Measurements from ENCODE around the gene THADA. TPM values are rescaled to one million over a fixed set of nuclear protein-coding genes. Genes with fewer than 3 reads are reported as not detected.

THADA gene
- total RNA-seq, 1 experiment from 2014 or later, result 20.1 TPM

GRCh38 chr2:43402452-43402937 is 193.3 kb downstream of the THADA start:
- no peak overlapping the region for H3K4me2 ChIP-seq (ENCODE audit: insufficient read depth, insufficient read length, low read length)
- no peak overlapping the region for H3K23ac ChIP-seq (ENCODE audit: insufficient read length, low read depth, low read length)
- Mint-ChIP-seq H3K4me3 (no peak overlapping the region), H3K27me3 (ENCODE audit: low read depth) (no peaks in the 10 kb centered on the region; the same call in 1 of the 2 replicates), H3K9me3 (no peaks in the 10 kb centered on the region), H3K27ac (peak overlapping the region in 2 of 3 experiments; percentile 60 to 81; a peak in 4 of 7 replicates), H3K36me3 (ENCODE audit: insufficient read depth in 1 of 3, low read depth in 3 of 3) (no peaks in the 10 kb centered on the region), H3K4me1 (peaks cover 22 to 24% of the 10 kb centered on the region in 2 experiments)
- H4K8ac ChIP-seq (replicated peaks; ENCODE audit: insufficient read length, low read depth, low read length), result no peak overlapping the region
- no peak overlapping the region for H3K14ac ChIP-seq (ENCODE audit: insufficient read depth, low read length)
- H2BK120ac ChIP-seq (ENCODE audit: low read depth, low read length, poor library complexity, severe bottlenecking), result no peak overlapping the region
- no peak overlapping the region for H3K27ac ChIP-seq (ENCODE audit: insufficient read length, low read depth, low read length)
- DNase-seq, result no peak
- H3K18ac ChIP-seq (ENCODE audit: insufficient read length, low read depth, low read length), result no peak overlapping the region
- H2AK5ac ChIP-seq (ENCODE audit: insufficient read length, low read length), result no peak overlapping the region
- H3K9me3 ChIP-seq (ENCODE audit: control insufficient read depth, low read depth, low read length), result no peaks in the 10 kb centered on the region
- H2BK12ac ChIP-seq (ENCODE audit: insufficient read length, low read depth, low read length), result no peak overlapping the region
- H2AFZ ChIP-seq (ENCODE audit: low read length), result no peak overlapping the region
- no peaks in the 10 kb centered on the region for H3K27me3 ChIP-seq (ENCODE audit: insufficient read depth, low read length)
- no peaks in the 10 kb centered on the region; the same call in 1 of the 2 replicates for H3K4me1 ChIP-seq (ENCODE audit: insufficient read depth, low read length)
- no peak overlapping the region for H4K91ac ChIP-seq (ENCODE audit: insufficient read length, low read depth, low read length)
- no peaks in the 10 kb centered on the region for H3K79me2 ChIP-seq (ENCODE audit: insufficient read depth, low read length)
- H2BK5ac ChIP-seq (ENCODE audit: insufficient read length, low read length), result no peak overlapping the region
- no peak overlapping the region for H2BK20ac ChIP-seq (ENCODE audit: low read depth, low read length, poor library complexity, severe bottlenecking)
- no peaks in the 10 kb centered on the region for H4K20me1 ChIP-seq (ENCODE audit: control insufficient read depth, insufficient read depth, insufficient read length)
- no peaks in the 10 kb centered on the region for H3K79me1 ChIP-seq (ENCODE audit: insufficient read depth, low read depth, low read length, poor library complexity, severe bottlenecking)
- H3K56ac ChIP-seq (ENCODE audit: insufficient read length, low read depth, low read length), result no peak overlapping the region
- H3T11ph ChIP-seq (ENCODE audit: low read length), result no peak overlapping the region
- H3K23me2 ChIP-seq (ENCODE audit: insufficient read length, low read depth, low read length, poor library complexity, severe bottlenecking), result no peaks in the 10 kb centered on the region
- WGBS (ENCODE audit: extremely low coverage, insufficient read length, low lambda C conversion rate), result no CpG with 5 or more reads among the region's 4 CpGs
- no peak overlapping the region for H4K5ac ChIP-seq (ENCODE audit: insufficient read length, low read depth, low read length)
- H2BK15ac ChIP-seq (ENCODE audit: low read depth, low read length), result no peak overlapping the region
- no peak overlapping the region for H3K9ac ChIP-seq (ENCODE audit: extremely low read depth, insufficient read length, low read length)
- H3K4ac ChIP-seq (ENCODE audit: low read depth, low read length), result no peak overlapping the region
- no peak for TF ChIP-seq CTCF (conservative IDR thresholded peaks at IDR 0.05)

Data from H9 (cell line).